ENCODE measurements around the gene NR4A1.
A peak's percentile ranks its signal among the peaks of the same experiment; 100 is the strongest.

- TF ChIP-seq PBX3 (IDR thresholded peaks at IDR 0.05; ENCODE audit: insufficient replicate concordance, low read depth, low read length): no peak
- no peak for TF ChIP-seq HDGF (IDR thresholded peaks at IDR 0.05)
- no peak for TF ChIP-seq RAD21 (IDR thresholded peaks at IDR 0.05; ENCODE audit: insufficient read depth, low read depth, low read length)
- TF ChIP-seq SMC3 (IDR thresholded peaks at IDR 0.05; ENCODE audit: borderline replicate concordance, low read length): no peak
- no peak for TF ChIP-seq TAF1 (IDR thresholded peaks at IDR 0.05; ENCODE audit: borderline replicate concordance, low read depth, low read length)
- no peak for TF ChIP-seq CBX5 (IDR thresholded peaks at IDR 0.05; ENCODE audit: low read depth)
- TF ChIP-seq CTCF (IDR thresholded peaks at IDR 0.05 in 2 of 3, conservative IDR thresholded peaks at IDR 0.05 in 1 of 3; ENCODE audit: control insufficient read depth in 2 of 3, extremely low read depth in 1 of 3, insufficient read depth in 1 of 3, low read depth in 3 of 3, low read length in 3 of 3): no peak
- TF ChIP-seq POLR2AphosphoS5 (IDR thresholded peaks at IDR 0.05; ENCODE audit: low read length): peak; percentile 58
Observed at GRCh38 chr12:52052468-52053186, 1.4 kb downstream of the NR4A1 start.
